ENCODE data around the gene ANKRD36C.
"Not testable (repeated sequence)": the region's sequence is repeated elsewhere in the genome, so short reads cannot be mapped to it uniquely, and the experiment has no call there.

Gene ANKRD36C

GRCh38 chr2:95799147-95799889, 192.3 kb downstream of the ANKRD36C start:
- DNase-seq (ENCODE audit: low read depth in 2 of 2), result not testable (repeated sequence)

- not testable (repeated sequence) for DNase-seq (ENCODE audit: low read depth in 2 of 2)
Observed at GRCh38 chr2:95796249-95797099, 195.2 kb downstream of the ANKRD36C start.

GRCh38 chr2:95793970-95794369, 197.7 kb downstream of the ANKRD36C start:
- not testable (repeated sequence) for DNase-seq (ENCODE audit: low read depth in 2 of 2)

- DNase-seq (ENCODE audit: low read depth in 2 of 2), result not testable (repeated sequence)
Observed at GRCh38 chr2:95790180-95790579, 201.4 kb downstream of the ANKRD36C start.

GRCh38 chr2:95789385-95789784, 202.2 kb downstream of the ANKRD36C start:
- not testable (repeated sequence) for DNase-seq (ENCODE audit: low read depth in 2 of 2)

GRCh38 chr2:95788642-95789041, 203.0 kb downstream of the ANKRD36C start:
- DNase-seq (ENCODE audit: low read depth in 2 of 2), result not testable (repeated sequence)

Data from stimulated activated CD8-positive, alpha-beta memory T cell treated with anti-CD3 and anti-CD28 coated beads, Interleukin-15, amount 100 ng/mL, for 48 hours (primary cell).